Effector CD8-positive, alpha-beta T cell (primary cell): ENCODE measurements around the gene CFAP206.
"Not testable (repeated sequence)": the region's sequence is repeated elsewhere in the genome, so short reads cannot be mapped to it uniquely, and the experiment has no call there.

Experiments used
- DNase-seq: peaks from one replicate; lab custom pipeline; 2025; lab: John Stamatoyannopoulos, UW

Gene CFAP206

GRCh38 chr6:87420360-87420759 is 12.6 kb downstream of the CFAP206 start:
- no peak for DNase-seq

- DNase-seq = no peak
Observed at GRCh38 chr6:87421576-87421975, 13.8 kb downstream of the CFAP206 start.

- no peak for DNase-seq
Observed at GRCh38 chr6:87426789-87427188, 19.0 kb downstream of the CFAP206 start.

GRCh38 chr6:87430499-87430898 is 22.7 kb downstream of the CFAP206 start:
- DNase-seq = no peak

GRCh38 chr6:87431263-87431662 is 23.5 kb downstream of the CFAP206 start:
- DNase-seq = no peak

GRCh38 chr6:87436435-87436834 is 28.7 kb downstream of the CFAP206 start:
- no peak for DNase-seq

- no peak for DNase-seq
Observed at GRCh38 chr6:87441711-87442110, 33.9 kb downstream of the CFAP206 start.

- no peak for DNase-seq
Observed at GRCh38 chr6:87444362-87444761, 36.6 kb downstream of the CFAP206 start.

GRCh38 chr6:87465051-87465450 is 57.3 kb downstream of the CFAP206 start:
- no peak for DNase-seq

GRCh38 chr6:87472525-87473418 is 65.0 kb downstream of the CFAP206 start, which contains the start of gene SLC35A1:
Gene SLC35A1 (plus strand): TSS chr6:87472974. CDS start chr6:87473004, 30 bp downstream.
- peak; percentile 72 for DNase-seq

GRCh38 chr6:87473419-87473903 is 65.7 kb downstream of the CFAP206 start:
- peak; percentile 30 for DNase-seq

GRCh38 chr6:87481931-87482330 is 74.2 kb downstream of the CFAP206 start:
- DNase-seq = no peak

- no peak for DNase-seq
Observed at GRCh38 chr6:87482366-87482765, 74.6 kb downstream of the CFAP206 start.

GRCh38 chr6:87483929-87484328 is 76.2 kb downstream of the CFAP206 start:
- no peak for DNase-seq

GRCh38 chr6:87484491-87484890 is 76.7 kb downstream of the CFAP206 start:
- no peak for DNase-seq

- DNase-seq = no peak
Observed at GRCh38 chr6:87487555-87487954, 79.8 kb downstream of the CFAP206 start.

- DNase-seq = not testable (repeated sequence)
Observed at GRCh38 chr6:87489326-87489725, 81.6 kb downstream of the CFAP206 start.

GRCh38 chr6:87494761-87495422 is 87.1 kb downstream of the CFAP206 start:
- no peak for DNase-seq

GRCh38 chr6:87498048-87498447 is 90.3 kb downstream of the CFAP206 start:
- DNase-seq = no peak

- DNase-seq = no peak
Observed at GRCh38 chr6:87501809-87502572, 94.2 kb downstream of the CFAP206 start.

- no peak for DNase-seq
Observed at GRCh38 chr6:87504441-87504840, 96.7 kb downstream of the CFAP206 start.
